Neuron (in vitro differentiated cells): ENCODE measurements around the gene CCDC138.

Experiments
- H2AFZ ChIP-seq: one replicate; pipeline ENCODE4 v1.6.1; 2013; ENCODE audit warnings: low read depth, mild to moderate bottlenecking, inconsistent platforms, low read length, moderate library complexity
- H3K27me3 ChIP-seq: one replicate; pipeline ENCODE4 v1.6.1; 2013; ENCODE audit warnings: low read length; ENCODE audit not compliant: insufficient read depth
- H3K36me3 ChIP-seq: one replicate; pipeline ENCODE4 v1.6.1; 2013; ENCODE audit warnings: low read length; ENCODE audit not compliant: insufficient read depth
- H3K4me1 ChIP-seq: one replicate; pipeline ENCODE4 v1.6.1; 2013; ENCODE audit warnings: low read length; ENCODE audit not compliant: insufficient read depth
- H3K4me3 ChIP-seq: 2 replicates; pipeline ENCODE4 v1.5.1; 2013; ENCODE audit warnings: mild to moderate bottlenecking, low read length, moderate library complexity
- H3K9me3 ChIP-seq: one replicate; pipeline ENCODE4 v1.6.1; 2013; ENCODE audit warnings: low read length

CCDC138 gene

GRCh38 chr2:108907822-108908712, 121.5 kb downstream of the CCDC138 start:
- Histone ChIP-seq H2AFZ (no peak overlapping the region), H3K27me3 (no peaks in the 10 kb centered on the region), H3K36me3 (no peaks in the 10 kb centered on the region), H3K4me1 (peaks cover 2% of the 10 kb centered on the region), H3K4me3 (no peak overlapping the region), H3K9me3 (no peaks in the 10 kb centered on the region)

GRCh38 chr2:108908713-108909070, 122.1 kb downstream of the CCDC138 start:
- no peaks in the 10 kb centered on the region for H3K9me3 ChIP-seq
- peaks cover 2% of the 10 kb centered on the region for H3K4me1 ChIP-seq
- H2AFZ ChIP-seq = no peak overlapping the region
- no peaks in the 10 kb centered on the region for H3K27me3 ChIP-seq
- H3K4me3 ChIP-seq = no peak overlapping the region
- H3K36me3 ChIP-seq = no peaks in the 10 kb centered on the region

GRCh38 chr2:108909275-108909823, 122.8 kb downstream of the CCDC138 start:
- Histone ChIP-seq H3K9me3 (no peaks in the 10 kb centered on the region), H3K4me3 (no peak overlapping the region), H3K36me3 (no peaks in the 10 kb centered on the region), H3K27me3 (no peaks in the 10 kb centered on the region), H3K4me1 (peaks cover 2% of the 10 kb centered on the region), H2AFZ (no peak overlapping the region)

GRCh38 chr2:108910011-108910431, 123.5 kb downstream of the CCDC138 start:
- Histone ChIP-seq H3K36me3 (no peaks in the 10 kb centered on the region), H2AFZ (no peak overlapping the region), H3K9me3 (no peaks in the 10 kb centered on the region), H3K4me3 (no peak overlapping the region), H3K4me1 (peaks cover 2% of the 10 kb centered on the region), H3K27me3 (no peaks in the 10 kb centered on the region)

GRCh38 chr2:108910541-108911396, 124.2 kb downstream of the CCDC138 start:
- Histone ChIP-seq H2AFZ (no peak overlapping the region), H3K27me3 (no peaks in the 10 kb centered on the region), H3K36me3 (no peaks in the 10 kb centered on the region), H3K9me3 (no peaks in the 10 kb centered on the region), H3K4me3 (no peak overlapping the region), H3K4me1 (peaks cover 2% of the 10 kb centered on the region)

- H3K27me3 ChIP-seq = no peaks in the 10 kb centered on the region
- H3K9me3 ChIP-seq = no peaks in the 10 kb centered on the region
- H2AFZ ChIP-seq = no peak overlapping the region
- H3K36me3 ChIP-seq = no peaks in the 10 kb centered on the region
- peaks cover 4% of the 10 kb centered on the region for H3K4me1 ChIP-seq
- H3K4me3 ChIP-seq = no peak overlapping the region
These were observed 124.8 kb downstream of the CCDC138 start for GRCh38 chr2:108911401-108911800.

GRCh38 chr2:108911807-108912628, 125.4 kb downstream of the CCDC138 start:
- Histone ChIP-seq H3K4me1 (peaks cover 8% of the 10 kb centered on the region), H3K27me3 (no peaks in the 10 kb centered on the region), H2AFZ (no peak overlapping the region), H3K4me3 (no peak overlapping the region), H3K9me3 (no peaks in the 10 kb centered on the region), H3K36me3 (no peaks in the 10 kb centered on the region)

- Histone ChIP-seq H3K27me3 (no peaks in the 10 kb centered on the region), H3K9me3 (no peaks in the 10 kb centered on the region), H3K36me3 (no peaks in the 10 kb centered on the region), H3K4me3 (no peak overlapping the region), H3K4me1 (peaks cover 12% of the 10 kb centered on the region), H2AFZ (no peak overlapping the region)
These were observed 126.0 kb downstream of the CCDC138 start for GRCh38 chr2:108912629-108912902.

- Histone ChIP-seq H3K36me3 (no peaks in the 10 kb centered on the region), H3K4me1 (peaks cover 16% of the 10 kb centered on the region), H3K4me3 (no peak overlapping the region), H3K27me3 (peaks cover 2% of the 10 kb centered on the region), H2AFZ (no peak overlapping the region), H3K9me3 (no peaks in the 10 kb centered on the region)
These were observed 129.7 kb downstream of the CCDC138 start for GRCh38 chr2:108916122-108916795.

GRCh38 chr2:108916796-108917421, 130.3 kb downstream of the CCDC138 start:
- no peaks in the 10 kb centered on the region for H3K36me3 ChIP-seq
- peaks cover 16% of the 10 kb centered on the region for H3K4me1 ChIP-seq
- peaks cover 4% of the 10 kb centered on the region for H3K27me3 ChIP-seq
- no peak overlapping the region for H3K4me3 ChIP-seq
- H2AFZ ChIP-seq = no peak overlapping the region
- no peaks in the 10 kb centered on the region for H3K9me3 ChIP-seq

GRCh38 chr2:108917526-108917925, 131.0 kb downstream of the CCDC138 start:
- H3K36me3 ChIP-seq = no peaks in the 10 kb centered on the region

More at GRCh38 chr2:108917526-108917925, 131.0 kb downstream of the CCDC138 start:
- H3K4me1 ChIP-seq = peaks cover 16% of the 10 kb centered on the region
- H3K9me3 ChIP-seq = no peaks in the 10 kb centered on the region
- H3K27me3 ChIP-seq = peaks cover 9% of the 10 kb centered on the region
- no peak overlapping the region for H3K4me3 ChIP-seq
- no peak overlapping the region for H2AFZ ChIP-seq
